ENCODE results near the gene INSYN2B.
"Not testable (repeated sequence)": the region's sequence is repeated elsewhere in the genome, so short reads cannot be mapped to it uniquely, and the experiment has no call there.

INSYN2B gene

DNA sequence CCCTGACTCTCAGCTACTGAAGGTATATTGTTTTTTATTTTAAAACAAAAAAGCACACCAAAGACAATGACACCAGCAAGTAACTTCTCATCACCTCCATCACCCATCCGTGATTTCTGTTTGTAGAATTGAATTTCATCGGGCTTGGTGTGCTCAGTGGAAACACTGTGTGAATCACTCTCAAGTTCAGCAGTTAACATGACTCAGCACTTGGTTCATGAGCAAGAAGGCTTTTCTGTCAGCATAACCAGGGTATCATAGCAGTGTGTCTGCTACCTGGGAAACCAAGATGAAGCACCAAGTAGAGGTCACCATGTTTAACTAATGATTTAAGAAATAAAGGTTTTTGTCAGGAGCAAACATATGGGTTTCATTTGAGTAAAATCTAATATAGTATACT lies 123.7 kb downstream of the INSYN2B start:
- DNase-seq = peak in 6 of 56 donors; percentile 9 to 31 (median 19)

DNA sequence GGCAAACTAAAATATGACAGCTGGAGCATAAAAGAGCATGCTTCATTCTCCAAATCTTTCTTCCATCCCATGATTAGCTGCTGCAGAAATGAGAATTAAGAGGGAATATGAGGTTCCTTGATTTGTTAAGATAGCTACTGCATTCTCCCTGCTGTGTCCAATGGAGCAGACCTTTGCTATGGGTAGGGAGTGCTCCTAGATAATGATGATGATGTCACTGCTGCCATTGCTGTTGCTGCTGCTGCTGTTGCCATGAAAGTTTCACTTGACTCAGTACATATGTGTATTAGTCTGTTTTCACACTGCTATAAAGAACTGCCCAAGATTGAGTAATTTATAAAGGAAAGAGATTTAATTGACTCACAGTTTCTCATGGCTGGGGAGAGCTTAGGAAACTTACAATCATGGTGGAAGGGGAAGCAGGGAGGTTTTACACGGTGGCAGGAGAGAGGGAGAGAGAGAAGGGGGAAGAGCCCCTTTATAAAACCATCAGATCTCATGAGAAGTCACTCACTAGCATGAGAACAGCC lies 128.9 kb downstream of the INSYN2B start:
- DNase-seq = no peak

DNA sequence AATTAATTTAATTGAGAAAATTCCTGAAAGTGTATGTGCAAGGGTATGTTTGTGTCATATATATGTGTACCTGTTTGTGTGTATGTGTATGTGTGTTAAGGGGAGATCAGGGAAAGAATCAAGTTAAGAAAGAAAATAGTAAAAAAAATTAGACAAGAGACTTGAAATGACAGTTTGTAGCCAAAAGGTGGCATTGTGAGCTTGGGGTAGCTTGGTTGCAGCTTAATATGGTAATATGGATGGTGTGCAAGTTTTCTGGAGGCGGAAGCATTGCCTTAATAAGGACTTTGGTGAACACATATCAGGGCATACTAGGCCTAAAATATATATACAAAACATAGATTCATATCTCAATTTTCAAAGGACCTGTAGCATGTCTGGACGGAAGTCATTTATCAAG lies 129.9 kb downstream of the INSYN2B start:
- no peak for DNase-seq

DNA sequence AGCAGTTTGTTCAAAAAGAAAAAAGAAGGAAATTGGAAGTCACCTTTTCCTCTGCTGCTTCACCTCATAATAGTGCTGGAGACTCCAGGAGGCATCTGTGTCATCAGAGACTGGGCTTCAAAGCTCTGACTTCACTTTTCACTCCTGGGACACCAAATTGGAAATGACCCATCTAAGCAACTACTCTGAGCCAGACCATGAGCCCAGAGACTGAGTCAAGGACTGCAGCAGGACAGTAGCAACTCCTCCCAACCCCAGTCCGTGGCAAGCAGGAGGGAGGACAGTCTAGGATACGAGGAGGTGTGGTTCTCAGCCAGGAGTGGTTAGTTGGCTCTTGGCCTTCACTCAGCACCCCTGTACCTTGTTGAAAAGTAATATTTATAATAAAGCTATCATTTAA lies 131.5 kb downstream of the INSYN2B start:
- no peak for DNase-seq

DNA sequence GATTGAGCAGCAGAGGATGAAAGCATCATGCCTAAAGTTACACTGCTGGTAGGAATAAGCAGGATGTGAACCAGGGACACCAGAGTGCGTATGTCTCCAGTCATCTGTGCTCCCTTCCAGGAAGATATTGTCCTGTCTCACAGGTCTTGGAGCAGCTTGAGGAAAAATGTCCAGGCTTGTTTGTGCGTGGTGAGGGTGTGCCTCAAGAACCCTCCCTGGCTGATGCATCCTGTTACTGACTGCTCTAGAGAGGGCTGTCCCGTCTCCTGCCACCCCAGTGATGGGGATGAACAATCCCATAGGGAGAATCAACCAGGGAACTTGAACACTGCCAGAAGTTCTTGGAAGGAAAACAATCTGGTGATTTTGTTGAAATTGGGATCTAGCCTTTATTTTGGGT lies 132.0 kb downstream of the INSYN2B start:
- no peak for DNase-seq

DNA sequence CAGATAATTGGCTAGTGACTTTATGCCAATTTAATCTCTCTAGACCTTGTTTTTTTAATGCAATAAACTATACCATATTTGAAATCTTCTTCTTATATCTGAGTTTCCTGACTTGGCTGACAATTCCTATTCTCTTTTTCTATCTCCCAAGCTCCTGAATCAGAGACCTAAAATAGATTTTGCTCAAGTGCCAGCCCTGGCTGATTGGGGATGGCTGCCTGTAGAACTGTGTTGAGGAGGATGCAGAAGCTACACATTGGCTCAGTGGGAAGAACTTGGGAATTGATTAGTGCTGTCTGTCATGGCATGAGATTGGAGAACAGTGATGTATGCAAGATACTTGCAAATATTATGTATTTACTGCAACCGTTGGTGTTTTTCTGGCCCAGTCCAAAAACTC lies 132.8 kb downstream of the INSYN2B start:
- no peak for DNase-seq

DNA sequence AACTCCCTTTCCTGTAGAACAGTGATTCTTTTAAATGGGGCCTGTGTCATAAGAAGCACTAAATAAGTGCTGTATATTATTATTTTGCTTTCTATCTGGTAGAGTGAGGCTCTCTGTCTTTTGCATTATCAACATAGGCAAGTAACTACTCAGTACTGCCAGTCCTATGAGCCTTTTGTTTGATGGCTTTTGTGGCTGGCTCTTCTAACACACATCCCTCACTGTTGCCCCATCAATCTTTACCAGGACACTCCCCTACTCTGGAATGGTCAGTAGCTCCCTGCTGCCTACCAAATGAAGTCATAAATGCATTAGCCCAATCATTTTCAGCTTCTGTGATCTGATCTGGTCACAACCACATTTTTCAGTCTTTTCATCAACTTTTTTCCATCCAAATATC lies 137.6 kb downstream of the INSYN2B start:
- no peak for DNase-seq

DNA sequence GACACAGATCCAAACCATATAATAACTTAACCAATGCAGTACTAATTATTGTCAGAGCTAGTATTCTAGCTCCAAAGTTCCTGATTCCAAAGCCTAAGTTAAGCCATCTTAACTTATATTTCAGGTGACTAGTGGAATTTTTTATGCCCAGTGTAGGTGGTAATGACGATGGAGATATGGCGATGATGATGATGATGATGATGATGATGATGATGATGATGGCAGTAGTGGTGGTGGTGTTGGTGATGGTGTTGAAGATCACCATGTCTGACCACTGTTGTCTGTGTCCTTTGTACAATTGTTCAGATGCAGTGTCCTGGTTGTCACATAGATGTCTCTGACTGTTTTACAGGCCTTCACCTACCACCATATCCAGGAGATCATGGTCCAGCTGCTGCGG lies 139.9 kb downstream of the INSYN2B start:
- DNase-seq = no peak

DNA sequence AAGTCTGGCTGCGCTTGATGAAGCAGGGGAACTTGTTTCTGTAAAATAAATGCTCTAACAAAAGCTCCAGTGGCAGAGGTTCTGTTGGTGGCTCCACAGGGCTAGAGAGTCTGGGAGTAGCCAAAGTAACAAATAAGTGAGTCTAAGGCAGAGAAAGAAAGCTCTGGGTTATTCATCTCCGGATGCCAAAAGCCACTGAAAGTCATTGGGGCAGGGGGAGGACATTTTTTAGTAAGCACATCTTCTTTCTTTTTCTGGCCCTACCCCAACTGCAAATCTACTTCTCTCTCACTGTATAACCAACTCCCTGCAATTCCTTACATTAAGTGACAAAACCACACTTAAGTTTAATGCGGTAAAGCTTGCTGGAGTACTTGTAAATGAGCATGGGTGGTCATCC lies 141.6 kb downstream of the INSYN2B start:
- no peak for DNase-seq

DNA sequence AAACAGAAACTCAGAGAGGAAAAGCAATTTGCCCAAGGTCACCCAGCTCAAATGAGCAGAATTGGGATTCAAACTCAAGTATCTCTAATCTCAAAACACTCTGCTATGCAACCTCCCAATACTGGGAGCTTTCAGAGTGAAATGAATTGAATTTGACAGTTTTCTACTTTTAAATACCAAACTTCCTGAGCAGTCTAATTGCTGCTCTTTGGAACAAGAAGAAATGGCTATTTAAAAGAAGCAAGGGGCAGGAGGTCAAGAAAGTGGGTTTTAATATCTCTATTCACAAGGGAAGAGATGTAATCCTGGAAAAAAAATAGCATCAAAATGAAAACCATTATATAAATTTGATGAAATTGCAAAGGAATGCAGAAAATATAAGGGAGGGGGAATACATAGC lies 142.6 kb downstream of the INSYN2B start:
- DNase-seq = no peak

DNA sequence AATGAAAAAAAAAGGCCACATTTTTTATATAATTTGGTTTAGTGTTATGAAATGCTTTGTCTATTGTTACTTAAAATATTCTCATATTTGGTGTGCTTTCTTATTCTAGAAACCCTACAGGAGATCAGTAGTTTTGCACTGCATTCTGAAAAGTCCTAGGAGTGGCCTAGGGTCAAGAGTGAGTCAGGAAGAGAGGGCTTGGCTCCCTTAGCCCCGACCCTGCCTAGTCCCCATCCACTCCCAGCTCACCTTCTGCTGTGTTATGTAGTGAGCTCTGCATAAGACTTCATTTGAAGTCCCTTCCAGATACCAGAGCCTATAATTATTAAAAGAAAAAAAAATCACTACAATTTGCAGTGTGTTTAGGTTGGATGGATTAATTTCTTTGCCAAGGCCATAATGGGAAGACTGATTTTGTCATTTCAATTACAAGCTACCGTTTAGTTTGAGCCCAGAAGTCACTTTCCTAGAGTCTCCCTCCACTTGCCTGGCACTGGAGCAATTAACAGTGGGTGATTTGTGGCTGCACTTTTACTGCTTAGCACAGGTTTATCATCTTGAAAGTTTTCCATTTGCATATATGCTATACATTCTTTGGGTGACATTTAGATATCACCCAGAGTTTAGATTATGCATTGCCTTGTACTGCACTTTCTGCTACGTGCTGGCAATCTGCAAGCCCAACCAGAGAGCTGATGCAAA lies 143.3 kb downstream of the INSYN2B start:
- no peak for DNase-seq

DNA sequence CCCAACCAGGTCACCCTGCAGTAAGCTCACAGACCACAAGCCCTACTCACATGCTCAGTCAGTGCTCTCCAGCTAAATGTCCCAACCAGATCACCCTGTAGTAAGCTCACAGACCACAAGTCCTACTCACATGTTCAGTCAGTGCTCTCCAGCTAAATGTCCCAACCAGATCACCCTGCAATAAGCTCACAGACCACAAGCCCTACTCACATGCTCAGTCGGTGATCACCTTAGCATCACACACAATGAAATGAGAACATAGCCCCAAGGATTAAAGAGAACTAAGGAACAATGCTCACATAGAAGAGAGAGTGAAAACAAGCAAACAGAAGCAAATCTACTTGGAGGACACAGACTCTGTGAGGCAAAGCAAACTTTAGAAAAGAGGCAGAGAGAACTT lies 145.8 kb downstream of the INSYN2B start:
- not testable (repeated sequence) for DNase-seq

DNA sequence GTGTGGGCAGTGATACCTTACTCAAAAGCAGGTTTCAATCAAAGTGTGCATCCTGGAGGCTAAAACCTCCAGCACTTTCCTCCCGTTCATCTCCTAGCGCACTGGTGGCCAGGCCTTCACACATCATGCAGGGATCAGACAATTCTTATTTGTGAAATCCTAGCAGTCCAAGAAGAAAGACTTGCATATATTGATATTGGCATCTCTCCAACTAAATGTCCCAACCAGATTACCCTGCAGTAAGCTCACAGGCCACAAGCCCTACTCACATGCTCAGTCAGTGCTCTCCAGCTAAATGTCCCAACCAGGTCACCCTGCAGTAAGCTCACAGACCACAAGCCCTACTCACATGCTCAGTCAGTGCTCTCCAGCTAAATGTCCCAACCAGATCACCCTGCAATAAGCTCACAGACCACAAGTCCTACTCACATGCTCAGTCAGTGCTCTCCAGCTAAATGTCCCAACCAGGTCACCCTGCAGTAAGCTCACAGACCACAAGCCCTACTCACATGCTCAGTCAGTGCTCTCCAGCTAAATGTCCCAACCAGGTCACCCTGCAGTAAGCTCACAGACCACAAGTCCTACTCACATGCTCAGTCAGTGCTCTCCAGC lies 146.5 kb downstream of the INSYN2B start:
- not testable (repeated sequence) for DNase-seq

DNA sequence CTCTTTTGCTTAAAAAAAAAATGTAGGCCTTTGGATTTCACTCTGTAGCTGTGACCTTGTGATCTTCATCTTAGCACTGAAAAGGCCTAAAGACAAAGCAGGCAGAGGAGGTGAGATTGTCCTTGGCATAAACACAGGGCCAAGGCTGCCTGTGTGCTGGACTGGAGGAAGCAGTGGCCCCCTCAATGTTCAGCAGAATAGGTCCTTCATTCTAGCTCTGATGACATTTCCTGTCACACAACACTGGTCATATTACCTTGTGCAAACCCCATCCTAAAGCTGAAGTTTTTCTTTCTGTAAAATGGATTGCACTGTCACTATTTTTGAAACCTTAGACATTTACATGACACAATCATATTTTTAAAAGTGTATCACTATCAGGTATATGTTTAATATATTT lies 147.4 kb downstream of the INSYN2B start:
- DNase-seq = no peak

DNA sequence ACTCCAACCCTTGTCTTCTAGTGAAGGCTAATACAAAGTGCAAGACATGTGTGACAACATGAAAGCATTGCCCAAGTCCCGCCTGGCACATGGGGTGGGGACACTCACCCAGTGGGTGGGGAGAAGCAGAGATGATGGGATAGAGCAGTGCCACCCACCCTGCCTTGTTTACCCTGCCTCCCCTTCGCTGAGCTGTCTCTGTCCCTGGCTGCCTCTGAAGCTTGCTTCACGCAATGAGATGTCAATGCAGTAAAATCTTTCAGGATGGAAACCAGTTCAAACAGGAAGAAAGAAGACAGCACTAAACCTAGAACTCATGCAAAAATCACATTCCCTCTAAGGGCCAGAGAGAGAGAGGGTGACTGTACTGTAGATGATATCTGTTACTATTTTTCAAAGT lies 148.0 kb downstream of the INSYN2B start:
- no peak for DNase-seq

DNA sequence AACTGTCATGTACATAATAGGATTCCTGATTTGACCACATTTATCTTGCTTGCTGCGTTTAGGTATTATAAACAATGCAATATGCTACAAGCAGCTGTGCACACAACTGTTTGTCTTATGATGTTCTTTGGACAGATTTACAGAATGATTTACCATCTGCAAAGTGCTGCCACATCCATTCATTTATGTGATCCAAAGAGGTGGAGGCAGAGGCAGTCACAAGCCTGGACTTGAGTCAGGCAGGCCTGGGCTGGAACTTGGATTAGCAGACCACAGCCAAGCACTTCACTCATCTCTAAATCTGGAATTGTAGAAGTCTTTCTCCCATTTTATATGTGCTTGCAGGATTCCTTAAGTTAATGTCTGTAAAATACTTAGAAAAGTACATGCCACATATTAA lies 149.0 kb downstream of the INSYN2B start:
- DNase-seq = no peak

DNA sequence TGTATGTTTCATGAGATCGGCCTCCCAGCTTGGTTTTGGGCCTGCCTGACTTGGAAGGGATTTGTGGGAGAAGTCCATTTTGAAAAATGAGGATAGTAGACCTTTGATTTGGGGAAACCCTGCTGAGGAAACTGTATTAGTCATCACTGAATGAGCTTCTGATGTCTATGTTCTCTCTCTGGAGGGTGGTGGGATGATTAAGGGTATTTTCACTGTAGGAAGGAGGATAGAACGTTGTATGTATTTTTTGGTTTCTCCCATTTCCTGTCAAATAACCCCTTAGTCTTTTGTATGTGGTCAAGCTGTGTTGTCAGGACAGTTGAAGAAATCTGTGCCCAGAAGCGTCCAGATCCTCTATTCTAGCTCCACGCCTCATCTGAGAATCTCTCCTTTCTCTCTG lies 151.9 kb downstream of the INSYN2B start:
- DNase-seq = no peak

DNA sequence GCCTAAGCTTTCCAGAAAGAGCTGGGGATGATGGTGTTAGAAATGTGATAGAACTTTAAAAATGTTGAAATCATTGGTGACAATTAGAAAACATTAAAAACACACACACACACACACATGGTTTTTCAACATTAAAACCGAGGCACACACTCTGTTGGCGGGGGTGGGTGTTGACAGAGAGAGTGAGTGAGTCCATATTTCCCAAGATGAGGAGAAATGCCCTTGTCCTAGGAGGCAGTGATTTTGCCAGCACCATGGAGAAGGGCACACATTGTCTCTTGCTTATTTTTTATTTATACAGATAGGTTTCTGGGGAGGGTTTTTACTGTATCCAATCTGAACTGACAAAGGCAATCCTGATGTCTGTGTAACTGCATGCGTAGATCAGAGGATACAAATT lies 152.5 kb downstream of the INSYN2B start:
- DNase-seq = no peak

DNA sequence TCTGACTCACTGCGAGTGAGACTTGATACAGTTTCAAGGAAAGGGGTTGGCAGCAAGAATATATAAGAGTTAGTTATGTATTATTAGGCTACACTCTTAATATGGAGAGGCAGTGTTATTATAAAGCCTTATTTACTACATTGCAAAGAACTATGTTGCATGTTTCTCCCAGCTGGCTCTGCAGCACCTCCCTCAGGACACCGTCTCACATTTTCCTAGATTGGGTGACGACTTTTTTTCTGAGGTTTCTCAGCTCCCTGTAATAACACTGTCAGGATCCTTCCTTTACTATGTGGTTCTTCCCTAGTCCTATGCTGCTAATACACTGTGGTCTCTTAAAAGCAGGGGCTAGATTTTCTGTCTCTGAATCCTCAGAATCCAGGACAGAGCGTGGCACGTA lies 153.7 kb downstream of the INSYN2B start:
- no peak for DNase-seq

DNA sequence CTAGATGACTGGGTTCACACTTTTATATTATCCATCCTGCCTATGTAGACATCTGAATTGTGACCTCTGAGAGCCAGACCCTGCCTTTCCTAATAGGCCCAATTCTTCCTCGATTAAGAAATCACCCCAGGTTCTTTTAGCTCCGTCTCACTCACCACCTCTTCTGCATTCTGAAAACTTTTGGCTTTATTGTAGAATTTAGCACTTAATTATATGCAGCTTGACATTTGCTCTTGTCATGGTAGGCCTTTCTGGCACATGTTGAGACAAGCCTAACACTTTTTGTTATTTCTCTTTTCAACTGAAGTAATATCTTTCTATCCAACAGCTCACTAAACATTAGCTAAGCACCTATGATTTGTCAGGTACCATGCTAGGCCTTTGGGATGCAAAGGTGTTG lies 163.3 kb downstream of the INSYN2B start:
- DNase-seq = no peak

DNA sequence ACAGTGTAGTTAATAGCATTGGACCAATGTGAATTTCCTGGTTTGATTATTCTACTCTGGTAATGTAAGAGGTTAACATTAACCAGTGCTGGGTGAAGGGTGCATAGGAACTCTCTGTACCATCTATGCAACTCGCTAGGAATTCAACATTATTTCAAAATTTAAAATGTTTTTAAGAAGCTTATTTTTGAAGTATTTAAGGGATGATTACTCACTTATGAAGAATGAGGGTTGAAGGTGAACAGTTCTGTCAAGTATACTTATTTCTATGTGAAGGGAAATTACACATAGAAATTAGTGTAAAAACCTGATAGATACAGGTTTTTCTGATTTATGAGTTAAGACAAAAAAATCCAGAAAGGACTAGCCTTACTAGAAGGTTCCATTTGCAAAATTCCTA lies 165.8 kb downstream of the INSYN2B start:
- DNase-seq = no peak
